Neural cell (in vitro differentiated cells): ENCODE results near the gene ARFIP2. TPM values are rescaled to one million over a fixed set of nuclear protein-coding genes. Genes with fewer than 3 reads are reported as not detected.
A peak's percentile ranks its signal among the peaks of the same experiment; 100 is the strongest.

ENCODE experiments used
- H2AFZ ChIP-seq: fragments of 200-600, 300-800 bp; sonication (generic), shearing (Covaris generic); 2 replicates; pipeline ENCODE4 v1.6.0; 2014; ENCODE audit warnings: low read depth, mild to moderate bottlenecking, antibody characterized with exemption, low read length, moderate library complexity
- H3F3A ChIP-seq: fragments of 200-600 bp; shearing (Covaris generic); 2 replicates; pipeline ENCODE4 v1.6.1; 2016; ENCODE audit warnings: mild to moderate bottlenecking, moderate library complexity, mixed read lengths, antibody characterized with exemption, low read length; ENCODE audit not compliant: insufficient read depth, poor library complexity, severe bottlenecking
- H3K27ac ChIP-seq: fragments of 200-600, 300-800 bp; sonication (generic), shearing (Covaris generic); 2 replicates; pipeline ENCODE4 v1.5.1; 2014; ENCODE audit warnings: mild to moderate bottlenecking, low read length, moderate library complexity
- H3K27me3 ChIP-seq: fragments of 300-800, 200-600 bp; sonication (generic), shearing (Covaris generic); 2 replicates; pipeline ENCODE4 v1.6.0; 2014; ENCODE audit warnings: mild to moderate bottlenecking, low read depth, low read length, moderate library complexity; ENCODE audit not compliant: insufficient read depth
- H3K36me3 ChIP-seq: fragments of 300-800, 200-600 bp; sonication (generic), shearing (Covaris generic); 2 replicates; pipeline ENCODE4 v1.5.1; 2014; ENCODE audit warnings: mild to moderate bottlenecking, antibody characterized with exemption, low read length, moderate library complexity; ENCODE audit not compliant: insufficient read depth
- H3K4me2 ChIP-seq: fragments of 300-800, 200-600 bp; sonication (generic), shearing (Covaris generic); 2 replicates; pipeline ENCODE4 v1.6.0; 2014; ENCODE audit warnings: mild to moderate bottlenecking, low read length
- H3K4me3 ChIP-seq: fragments of 300-800, 200-600 bp; sonication (generic), shearing (Covaris generic); 2 replicates; pipeline ENCODE4 v1.5.1; 2014; ENCODE audit warnings: mild to moderate bottlenecking, low read length, moderate library complexity
- H3K79me2 ChIP-seq: fragments of 200-600 bp; shearing (Covaris generic); replicated peaks from 2 replicates; pipeline ENCODE4 v1.6.0; 2014; ENCODE audit warnings: mild to moderate bottlenecking, low read length, moderate library complexity; ENCODE audit not compliant: insufficient read depth
- H3K9ac ChIP-seq: fragments of 300-800, 200-600 bp; sonication (generic), shearing (Covaris generic); 2 replicates; pipeline ENCODE4 v1.6.1; 2016; ENCODE audit warnings: mild to moderate bottlenecking, low read length, mixed read lengths
- H3K9me2 ChIP-seq: fragments of 200-600 bp; shearing (Covaris generic); 2 replicates; pipeline ENCODE4 v1.6.1; 2016; ENCODE audit warnings: mild to moderate bottlenecking, low read length, mixed read lengths; ENCODE audit not compliant: insufficient read depth
- H3K9me3 ChIP-seq: fragments of 200-600, 300-800 bp; sonication (generic), shearing (Covaris generic); 2 replicates; pipeline ENCODE4 v1.6.1; 2016; ENCODE audit warnings: mild to moderate bottlenecking, mixed run types, low read length, moderate library complexity, mixed read lengths
- H4K20me1 ChIP-seq: fragments of 200-600 bp; shearing (Covaris generic); 2 replicates; pipeline ENCODE4 v1.6.1; 2016; ENCODE audit warnings: mild to moderate bottlenecking, mixed run types; ENCODE audit not compliant: insufficient read depth
- EP300 ChIP-seq: fragments of 450-650 bp; conservative IDR thresholded peaks from 2 replicates; pipeline ENCODE4 v1.6.1; 2014; ENCODE audit warnings: antibody characterized with exemption, mild to moderate bottlenecking, moderate library complexity; ENCODE audit not compliant: poor library complexity, severe bottlenecking
- EZH2 ChIP-seq: fragments of 200-600, 300-800 bp; shearing (Covaris generic), sonication (generic); IDR thresholded peaks from 2 replicates; pipeline ENCODE4 v1.6.1; 2014; ENCODE audit warnings: antibody characterized with exemption, low read length, borderline replicate concordance, mild to moderate bottlenecking; ENCODE audit not compliant: insufficient read depth, poor library complexity, severe bottlenecking
- MXI1 ChIP-seq: fragments of 450-650 bp; conservative IDR thresholded peaks from 2 replicates; pipeline ENCODE4 v1.6.1; 2014; ENCODE audit warnings: antibody characterized with exemption, mild to moderate bottlenecking; ENCODE audit not compliant: poor library complexity, severe bottlenecking
- POLR2AphosphoS5 ChIP-seq: IDR thresholded peaks from 2 replicates; pipeline ENCODE4 v1.6.1; 2012
- RAD21 ChIP-seq: fragments of 450-650 bp; conservative IDR thresholded peaks from 2 replicates; pipeline ENCODE4 v1.6.1; 2014; ENCODE audit warnings: antibody characterized with exemption, mild to moderate bottlenecking, moderate library complexity
- SMC3 ChIP-seq: fragments of 450-650 bp; conservative IDR thresholded peaks from 2 replicates; pipeline ENCODE4 v1.6.1; 2014; ENCODE audit warnings: antibody characterized with exemption, mild to moderate bottlenecking, moderate library complexity; ENCODE audit not compliant: poor library complexity
- TAF1 ChIP-seq: IDR thresholded peaks from 2 replicates; pipeline ENCODE4 v1.6.1; 2012; ENCODE audit warnings: low read depth
- polyA plus RNA-seq: library from polyadenylated mRNA; depleted of rRNA; stranded (reverse); fragments of >200 nt; gene quantifications from 2 replicates; pipeline ENCODE4 v1.2.3, GENCODE V29; 2014
- TF ChIP-seq, protein P1 (sequence below): IDR thresholded peaks from 2 replicates; pipeline ENCODE4 v1.6.1; 2012; ENCODE audit warnings: borderline replicate concordance
- TF ChIP-seq, protein P2 (sequence below): fragments of 450-650 bp; IDR thresholded peaks from 2 replicates; pipeline ENCODE4 v1.5.1; 2014; ENCODE audit warnings: antibody characterized with exemption, mild to moderate bottlenecking, moderate library complexity; ENCODE audit not compliant: poor library complexity, severe bottlenecking

Gene ARFIP2
- polyA plus RNA-seq, 1 donor from 2014 or later, result 83.7 TPM

DNA sequence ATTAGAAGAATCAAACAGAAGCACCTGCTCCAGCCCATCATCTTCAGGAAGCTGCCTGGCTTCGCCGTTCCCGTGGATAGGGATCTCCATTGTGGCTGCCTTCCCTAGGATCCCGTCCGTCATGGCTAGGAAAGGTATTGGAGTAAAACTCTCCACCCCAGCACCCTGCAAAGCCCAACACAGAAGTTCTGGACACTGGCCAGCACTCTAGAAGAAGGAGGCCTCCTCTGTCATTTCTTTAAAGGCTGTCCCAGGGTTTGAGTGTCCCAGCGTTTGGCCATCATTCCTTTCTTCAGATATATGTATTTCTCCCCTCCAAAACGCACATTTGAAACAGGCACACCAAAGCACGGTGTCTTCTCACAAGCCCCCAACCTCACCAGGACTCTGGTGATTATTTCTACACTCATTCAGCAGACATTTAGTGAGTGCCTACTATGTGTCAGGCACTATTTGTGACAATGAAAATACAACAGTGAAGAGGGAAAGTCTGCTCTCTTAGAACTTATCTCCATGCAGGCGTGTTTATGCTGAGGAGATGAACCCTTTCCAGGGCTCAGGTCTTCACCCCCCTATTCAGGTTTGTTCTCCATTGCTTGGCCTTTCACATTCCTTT lies 724 bp downstream of the ARFIP2 start:
- Histone ChIP-seq H3K27me3 (no peaks in the 10 kb centered on the region), H3K27ac (peak overlapping the region; percentile 66), H3F3A (no peaks in the 10 kb centered on the region), H3K9me3 (no peaks in the 10 kb centered on the region), H3K79me2 (peaks cover 26% of the 10 kb centered on the region), H3K4me2 (peak overlapping the region; percentile 91), H3K9me2 (no peaks in the 10 kb centered on the region), H2AFZ (no peak overlapping the region), H3K4me3 (peak overlapping the region; percentile 74), H4K20me1 (no peaks in the 10 kb centered on the region), H3K9ac (peak overlapping the region; percentile 88), H3K36me3 (no peaks in the 10 kb centered on the region)
- TF ChIP-seq RAD21 (no peak), TAF1 (no peak), SMC3 (no peak), MXI1 (no peak), EZH2 (no peak), EP300 (no peak), POLR2AphosphoS5 (no peak)
- TF ChIP-seq, protein P1, sequence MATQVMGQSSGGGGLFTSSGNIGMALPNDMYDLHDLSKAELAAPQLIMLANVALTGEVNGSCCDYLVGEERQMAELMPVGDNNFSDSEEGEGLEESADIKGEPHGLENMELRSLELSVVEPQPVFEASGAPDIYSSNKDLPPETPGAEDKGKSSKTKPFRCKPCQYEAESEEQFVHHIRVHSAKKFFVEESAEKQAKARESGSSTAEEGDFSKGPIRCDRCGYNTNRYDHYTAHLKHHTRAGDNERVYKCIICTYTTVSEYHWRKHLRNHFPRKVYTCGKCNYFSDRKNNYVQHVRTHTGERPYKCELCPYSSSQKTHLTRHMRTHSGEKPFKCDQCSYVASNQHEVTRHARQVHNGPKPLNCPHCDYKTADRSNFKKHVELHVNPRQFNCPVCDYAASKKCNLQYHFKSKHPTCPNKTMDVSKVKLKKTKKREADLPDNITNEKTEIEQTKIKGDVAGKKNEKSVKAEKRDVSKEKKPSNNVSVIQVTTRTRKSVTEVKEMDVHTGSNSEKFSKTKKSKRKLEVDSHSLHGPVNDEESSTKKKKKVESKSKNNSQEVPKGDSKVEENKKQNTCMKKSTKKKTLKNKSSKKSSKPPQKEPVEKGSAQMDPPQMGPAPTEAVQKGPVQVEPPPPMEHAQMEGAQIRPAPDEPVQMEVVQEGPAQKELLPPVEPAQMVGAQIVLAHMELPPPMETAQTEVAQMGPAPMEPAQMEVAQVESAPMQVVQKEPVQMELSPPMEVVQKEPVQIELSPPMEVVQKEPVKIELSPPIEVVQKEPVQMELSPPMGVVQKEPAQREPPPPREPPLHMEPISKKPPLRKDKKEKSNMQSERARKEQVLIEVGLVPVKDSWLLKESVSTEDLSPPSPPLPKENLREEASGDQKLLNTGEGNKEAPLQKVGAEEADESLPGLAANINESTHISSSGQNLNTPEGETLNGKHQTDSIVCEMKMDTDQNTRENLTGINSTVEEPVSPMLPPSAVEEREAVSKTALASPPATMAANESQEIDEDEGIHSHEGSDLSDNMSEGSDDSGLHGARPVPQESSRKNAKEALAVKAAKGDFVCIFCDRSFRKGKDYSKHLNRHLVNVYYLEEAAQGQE, result no peak
- TF ChIP-seq, protein P2, sequence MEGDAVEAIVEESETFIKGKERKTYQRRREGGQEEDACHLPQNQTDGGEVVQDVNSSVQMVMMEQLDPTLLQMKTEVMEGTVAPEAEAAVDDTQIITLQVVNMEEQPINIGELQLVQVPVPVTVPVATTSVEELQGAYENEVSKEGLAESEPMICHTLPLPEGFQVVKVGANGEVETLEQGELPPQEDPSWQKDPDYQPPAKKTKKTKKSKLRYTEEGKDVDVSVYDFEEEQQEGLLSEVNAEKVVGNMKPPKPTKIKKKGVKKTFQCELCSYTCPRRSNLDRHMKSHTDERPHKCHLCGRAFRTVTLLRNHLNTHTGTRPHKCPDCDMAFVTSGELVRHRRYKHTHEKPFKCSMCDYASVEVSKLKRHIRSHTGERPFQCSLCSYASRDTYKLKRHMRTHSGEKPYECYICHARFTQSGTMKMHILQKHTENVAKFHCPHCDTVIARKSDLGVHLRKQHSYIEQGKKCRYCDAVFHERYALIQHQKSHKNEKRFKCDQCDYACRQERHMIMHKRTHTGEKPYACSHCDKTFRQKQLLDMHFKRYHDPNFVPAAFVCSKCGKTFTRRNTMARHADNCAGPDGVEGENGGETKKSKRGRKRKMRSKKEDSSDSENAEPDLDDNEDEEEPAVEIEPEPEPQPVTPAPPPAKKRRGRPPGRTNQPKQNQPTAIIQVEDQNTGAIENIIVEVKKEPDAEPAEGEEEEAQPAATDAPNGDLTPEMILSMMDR, result no peak

DNA sequence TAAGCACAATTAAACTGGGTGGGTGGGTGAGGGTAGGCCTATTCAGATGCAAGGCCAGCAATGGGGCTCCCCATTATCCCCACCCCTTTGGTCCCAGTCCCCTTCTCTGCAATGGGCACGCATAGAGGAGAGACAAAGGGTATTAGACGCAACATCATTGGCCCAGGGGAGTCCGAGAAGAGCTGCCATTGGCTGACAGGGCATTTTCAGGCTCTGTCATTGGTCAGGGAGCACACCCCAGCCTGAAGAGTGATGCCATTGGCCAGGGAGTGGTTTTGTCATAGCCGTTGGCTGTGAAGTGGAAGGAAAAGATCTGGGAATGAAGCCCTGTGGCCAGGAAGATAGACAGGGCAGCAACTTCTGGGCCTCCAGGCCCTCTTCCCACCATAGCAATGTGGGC lies 4.6 kb downstream of the ARFIP2 start:
- Histone ChIP-seq H3K9ac (no peak overlapping the region), H3K36me3 (no peaks in the 10 kb centered on the region), H4K20me1 (no peaks in the 10 kb centered on the region), H3F3A (no peaks in the 10 kb centered on the region), H3K27ac (no peak overlapping the region), H3K4me3 (no peak overlapping the region), H3K4me2 (no peak overlapping the region), H2AFZ (no peak overlapping the region), H3K9me3 (no peaks in the 10 kb centered on the region), H3K79me2 (peaks cover 23% of the 10 kb centered on the region), H3K27me3 (no peaks in the 10 kb centered on the region), H3K9me2 (no peaks in the 10 kb centered on the region)
- TF ChIP-seq POLR2AphosphoS5 (no peak), TAF1 (no peak)
- TF ChIP-seq, protein P2, result no peak
- TF ChIP-seq, protein P1, result no peak
